SK-N-SH (cell line): ENCODE results near the gene LOC128125822.
"Not testable (repeated sequence)": the region's sequence is repeated elsewhere in the genome, so short reads cannot be mapped to it uniquely, and the experiment has no call there.

ENCODE experiments used
- CTCF ChIA-PET: fragments of 300-600, 350-600 bp; formaldehyde crosslinking; extraction: SDS; loops from one replicate; lab custom pipeline; 2021; lab: Yijun Ruan, JAX
- POLR2A ChIA-PET: fragments of 350-600 bp; sonication (Branson Sonifier 250); formaldehyde crosslinking; extraction: SDS; loops from one replicate; lab custom pipeline; 2020; ENCODE audit warnings: antibody characterized with exemption, inconsistent platforms; lab: Yijun Ruan, JAX
- DNase-seq: peaks from one replicate; pipeline ENCODE4 v3.0.0; 2012
- H2AFZ ChIP-seq: fragments of 200-600 bp; sonication (generic); 2 replicates; pipeline ENCODE4 v1.8.1; 2016; ENCODE audit warnings: antibody characterized with exemption, mild to moderate bottlenecking, low read depth
- H3F3A ChIP-seq: fragments of 200-600 bp; sonication (generic); replicated peaks from 2 replicates; pipeline ENCODE3; 2016; ENCODE audit warnings: antibody characterized with exemption, mild to moderate bottlenecking; ENCODE audit not compliant: insufficient read depth
- H3K27ac ChIP-seq, 2 experiments: fragments of 200-500 bp in 1 of 2; fragments of 200-600 bp in 1 of 2; sonication (Bioruptor generic) in 1 of 2; sonication (generic), shearing (Covaris generic) in 1 of 2; 2 replicates each; pipeline versions ENCODE4 v1.5.1 to v1.6.1; 2014 to 2016; ENCODE audit warnings: low read depth in 2 of 2, inconsistent platforms in 1 of 2, low read length in 1 of 2, mild to moderate bottlenecking in 1 of 2, mixed read lengths in 1 of 2
- H3K27me3 ChIP-seq: fragments of 200-600 bp; sonication (generic), shearing (Covaris generic); 2 replicates; pipeline ENCODE4 v1.6.1; 2016; ENCODE audit warnings: mixed run types; ENCODE audit not compliant: insufficient read depth
- H3K36me3 ChIP-seq, 2 experiments: fragments of 200-500 bp in 1 of 2; fragments of 200-600 bp in 1 of 2; sonication (Bioruptor generic) in 1 of 2; sonication (generic) in 1 of 2; replicated peaks in 1 of 2; 2 replicates each; pipeline versions ENCODE3 to v1.5.1; 2014 to 2016; ENCODE audit warnings: low read length in 1 of 2, mild to moderate bottlenecking in 1 of 2; ENCODE audit not compliant: insufficient read depth in 2 of 2, control insufficient read depth in 1 of 2
- H3K4me1 ChIP-seq, 2 experiments: fragments of 200-500 bp in 1 of 2; fragments of 200-600 bp in 1 of 2; sonication (Bioruptor generic) in 1 of 2; sonication (generic), shearing (Covaris generic) in 1 of 2; 2 replicates each; pipeline versions ENCODE4 v1.5.1 to v1.6.1; 2014 to 2016; ENCODE audit warnings: low read depth in 1 of 2, low read length in 1 of 2, mixed run types in 1 of 2; ENCODE audit not compliant: insufficient read depth in 2 of 2, control insufficient read depth in 1 of 2
- H3K4me2 ChIP-seq: fragments of 200-600 bp; sonication (generic), shearing (Covaris generic); 2 replicates; pipeline ENCODE4 v1.6.1; 2017; ENCODE audit warnings: mixed run types
- H3K4me3 ChIP-seq, 2 experiments: fragments of 200-500 bp in 1 of 2; fragments of 200-600 bp in 1 of 2; sonication (Bioruptor generic) in 1 of 2; sonication (generic), shearing (Covaris generic) in 1 of 2; 2 replicates each; pipeline versions ENCODE4 v1.5.1 to v1.8.1; 2014 to 2016; ENCODE audit warnings: low read depth in 2 of 2, inconsistent platforms in 1 of 2, low read length in 1 of 2, mild to moderate bottlenecking in 1 of 2, mixed read lengths in 1 of 2, moderate library complexity in 1 of 2
- H3K79me2 ChIP-seq: fragments of 200-600 bp; sonication (generic); 2 replicates; pipeline ENCODE4 v1.8.1; 2017; ENCODE audit warnings: mild to moderate bottlenecking; ENCODE audit not compliant: insufficient read depth
- H3K9ac ChIP-seq: fragments of 200-600 bp; sonication (generic); 2 replicates; pipeline ENCODE4 v1.6.1; 2017; ENCODE audit warnings: mixed run types
- H3K9me2 ChIP-seq: fragments of 200-600 bp; sonication (generic); 2 replicates; pipeline ENCODE4 v1.6.1; 2017; ENCODE audit warnings: mixed run types
- H3K9me3 ChIP-seq: fragments of 200-600 bp; sonication (generic); 2 replicates; pipeline ENCODE4 v1.6.1; 2017; ENCODE audit warnings: mixed run types, mild to moderate bottlenecking, moderate library complexity
- H4K20me1 ChIP-seq: fragments of 200-600 bp; sonication (generic); 2 replicates; pipeline ENCODE4 v1.6.1; 2017; ENCODE audit warnings: mild to moderate bottlenecking, mixed run types; ENCODE audit not compliant: insufficient read depth
- CHD2 ChIP-seq: fragments of 150-350 bp; IDR thresholded peaks from 2 replicates; pipeline ENCODE4 v1.6.1; 2018; ENCODE audit warnings: low read length; ENCODE audit not compliant: partially characterized antibody
- EP300 ChIP-seq, 2 experiments: IDR thresholded peaks; 2 replicates each; pipeline versions ENCODE4 v1.4.0 to v1.6.1; 2012; ENCODE audit warnings: borderline replicate concordance in 1 of 2, low read depth in 1 of 2, low read length in 1 of 2
- EZH2phosphoT487 ChIP-seq: fragments of 200-600 bp; sonication (generic); IDR thresholded peaks from 2 replicates; pipeline ENCODE4 v1.6.1; 2017; ENCODE audit warnings: low read depth, mixed run types, mild to moderate bottlenecking, antibody characterized with exemption, moderate library complexity, borderline replicate concordance
- FOXM1 ChIP-seq: IDR thresholded peaks from 2 replicates; pipeline ENCODE4 v1.4.0; 2012; ENCODE audit warnings: low read depth, mild to moderate bottlenecking
- MEF2A ChIP-seq: IDR thresholded peaks from 2 replicates; pipeline ENCODE4 v1.4.0; 2012; ENCODE audit warnings: low read depth, borderline replicate concordance
- NRF1 ChIP-seq: IDR thresholded peaks from 2 replicates; pipeline ENCODE4 v1.6.1; 2012; ENCODE audit warnings: low read depth, mild to moderate bottlenecking, low read length
- RAD21 ChIP-seq: IDR thresholded peaks from 2 replicates; pipeline ENCODE4 v1.6.1; 2012; ENCODE audit warnings: mild to moderate bottlenecking, low read length
- RFX5 ChIP-seq: IDR thresholded peaks from 2 replicates; pipeline ENCODE4 v1.6.1; 2012; ENCODE audit warnings: mild to moderate bottlenecking, improper control_type of control experiment, low read length
- TAF1 ChIP-seq: IDR thresholded peaks from 2 replicates; pipeline ENCODE4 v1.6.1; 2012; ENCODE audit warnings: low read depth, mild to moderate bottlenecking, low read length, moderate library complexity, borderline replicate concordance
- USF1 ChIP-seq: IDR thresholded peaks from 2 replicates; pipeline ENCODE4 v1.4.0; 2012; ENCODE audit warnings: low read depth, borderline replicate concordance
- ZBTB33 ChIP-seq: IDR thresholded peaks from 2 replicates; pipeline ENCODE4 v1.4.0; 2012; ENCODE audit warnings: low read depth, borderline replicate concordance
- WGBS: methylation state at CpG from one replicate; pipeline ENCODE4 v1.1.6; 2017; ENCODE audit warnings: low lambda C conversion rate; 5-methylcytosine and 5-hydroxymethylcytosine counted together
- TF ChIP-seq, protein P1 (sequence below): fragments of 200-600 bp; sonication (generic); IDR thresholded peaks from 2 replicates; pipeline ENCODE4 v1.6.1; 2017; ENCODE audit warnings: antibody characterized with exemption, mild to moderate bottlenecking, moderate library complexity
- TF ChIP-seq, protein P2 (sequence below): fragments of 150-350 bp; IDR thresholded peaks from 2 replicates; pipeline ENCODE4 v1.6.1; 2017; ENCODE audit warnings: antibody characterized with exemption, low read length, low read depth, borderline replicate concordance

The LOC128125822 gene

GRCh38 chr6:63584566-63584965 is 12.3 kb downstream of the LOC128125822 start (continued):
- no peak for TF ChIP-seq CHD2
- TF ChIP-seq ZBTB33 = no peak
- no peak for TF ChIP-seq MEF2A

GRCh38 chr6:63585652-63586051 is 13.4 kb downstream of the LOC128125822 start:
- peaks cover 39% of the 10 kb centered on the region for H3F3A ChIP-seq
- H3K4me3 ChIP-seq, H3K9ac ChIP-seq, H3K9me2 ChIP-seq, H3K79me2 ChIP-seq, H4K20me1 ChIP-seq, H2AFZ ChIP-seq, H3K4me1 ChIP-seq, H3K4me2 ChIP-seq, H3K27ac ChIP-seq, H3K9me3 ChIP-seq, POLR2A ChIA-PET, H3K27me3 ChIP-seq, DNase-seq: not testable (repeated sequence)
- peaks cover 27 to 33% of the 10 kb centered on the region in 2 experiments for H3K36me3 ChIP-seq
- 83% methylated on average over 2 of the region's 2 CpGs for WGBS
- CTCF ChIA-PET = interaction anchor here (3.5 kb wide), 1 partner anchor 12 kb away, joined by 18 read pairs; no protein-coding TSS in a partner anchor

DNA sequence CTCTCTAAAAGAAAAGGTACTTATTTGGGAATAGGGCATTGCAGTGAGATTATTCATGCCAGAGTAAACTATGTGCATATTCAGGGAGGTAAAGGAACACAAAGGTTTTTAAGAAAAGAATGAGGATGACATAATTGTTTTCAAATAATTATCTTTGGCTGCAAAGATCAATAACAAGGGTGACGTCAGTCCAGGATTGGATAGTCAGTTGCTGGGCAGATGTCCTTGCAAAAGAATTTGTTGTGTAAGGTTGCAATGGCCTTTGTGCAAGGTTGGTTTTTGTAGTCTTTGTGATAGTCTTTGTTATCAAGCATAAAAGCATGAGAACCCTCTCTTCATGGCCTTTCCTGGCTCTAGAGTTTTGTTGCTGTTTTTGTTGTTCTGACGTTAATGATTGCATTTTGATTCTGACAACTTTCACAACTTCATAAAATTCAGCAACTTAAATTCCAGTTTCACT is 17.7 kb downstream of the LOC128125822 start:
- Histone ChIP-seq H3K9me3 (no peaks in the 10 kb centered on the region), H3K27me3 (no peaks in the 10 kb centered on the region), H3K9ac (no peak overlapping the region), H3K27ac (no peak overlapping the region), H3F3A (peaks cover 7% of the 10 kb centered on the region), H4K20me1 (no peaks in the 10 kb centered on the region), H3K4me2 (no peak overlapping the region), H3K9me2 (no peaks in the 10 kb centered on the region), H3K79me2 (no peaks in the 10 kb centered on the region), H3K36me3 (no peaks in the 10 kb centered on the region), H2AFZ (no peak overlapping the region), H3K4me3 (no peak overlapping the region), H3K4me1 (no peaks in the 10 kb centered on the region)
- TF ChIP-seq USF1 (no peak), RFX5 (peak; percentile 66; the same call in 1 of the 2 replicates)
- POLR2A ChIA-PET = no interaction called here
- 72% methylated on average over 2 of the region's 2 CpGs for WGBS
- CTCF ChIA-PET = interaction anchor here (1.0 kb wide), 1 partner anchor 9 kb away, joined by 3 read pairs; no protein-coding TSS in a partner anchor
- DNase-seq = no peak

DNA sequence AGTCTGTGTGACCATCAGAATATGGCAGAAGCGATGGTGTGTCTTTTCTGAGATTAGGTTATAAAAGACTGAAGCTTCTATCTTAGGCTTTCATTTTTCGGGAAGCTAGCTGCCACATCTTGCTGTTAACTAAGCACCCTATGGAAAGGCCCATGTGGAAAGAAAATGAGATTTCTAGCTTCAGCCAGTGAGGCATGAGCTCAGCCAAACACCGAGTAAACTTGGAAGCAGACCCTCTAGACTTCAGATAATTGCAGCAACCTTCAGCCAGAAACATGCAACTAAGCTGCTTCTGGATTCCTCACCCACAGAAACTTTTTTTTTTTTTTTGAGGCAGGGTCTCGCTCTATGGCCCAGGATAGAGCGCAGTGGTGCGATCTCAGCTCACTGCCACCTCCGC is 20.6 kb downstream of the LOC128125822 start:
- Histone ChIP-seq H3K4me1 (no peaks in the 10 kb centered on the region), H3K9me2 (no peaks in the 10 kb centered on the region), H3K27me3 (no peaks in the 10 kb centered on the region), H3K4me3 (no peak overlapping the region), H2AFZ (no peak overlapping the region), H3K27ac (no peak overlapping the region), H3F3A (no peaks in the 10 kb centered on the region), H4K20me1 (no peaks in the 10 kb centered on the region), H3K36me3 (no peaks in the 10 kb centered on the region), H3K79me2 (no peaks in the 10 kb centered on the region), H3K9me3 (no peaks in the 10 kb centered on the region), H3K4me2 (no peak overlapping the region), H3K9ac (no peak overlapping the region)
- ChIA-PET POLR2A (no interaction called here), CTCF (no interaction called here)
- 84% methylated on average over 7 of the region's 7 CpGs for WGBS
- DNase-seq = no peak
- TF ChIP-seq RAD21 = no peak
- TF ChIP-seq EZH2phosphoT487 = no peak
- TF ChIP-seq, protein P1, sequence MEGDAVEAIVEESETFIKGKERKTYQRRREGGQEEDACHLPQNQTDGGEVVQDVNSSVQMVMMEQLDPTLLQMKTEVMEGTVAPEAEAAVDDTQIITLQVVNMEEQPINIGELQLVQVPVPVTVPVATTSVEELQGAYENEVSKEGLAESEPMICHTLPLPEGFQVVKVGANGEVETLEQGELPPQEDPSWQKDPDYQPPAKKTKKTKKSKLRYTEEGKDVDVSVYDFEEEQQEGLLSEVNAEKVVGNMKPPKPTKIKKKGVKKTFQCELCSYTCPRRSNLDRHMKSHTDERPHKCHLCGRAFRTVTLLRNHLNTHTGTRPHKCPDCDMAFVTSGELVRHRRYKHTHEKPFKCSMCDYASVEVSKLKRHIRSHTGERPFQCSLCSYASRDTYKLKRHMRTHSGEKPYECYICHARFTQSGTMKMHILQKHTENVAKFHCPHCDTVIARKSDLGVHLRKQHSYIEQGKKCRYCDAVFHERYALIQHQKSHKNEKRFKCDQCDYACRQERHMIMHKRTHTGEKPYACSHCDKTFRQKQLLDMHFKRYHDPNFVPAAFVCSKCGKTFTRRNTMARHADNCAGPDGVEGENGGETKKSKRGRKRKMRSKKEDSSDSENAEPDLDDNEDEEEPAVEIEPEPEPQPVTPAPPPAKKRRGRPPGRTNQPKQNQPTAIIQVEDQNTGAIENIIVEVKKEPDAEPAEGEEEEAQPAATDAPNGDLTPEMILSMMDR = no peak
- TF ChIP-seq NRF1 = no peak
- TF ChIP-seq TAF1 = no peak
- no peak for TF ChIP-seq EP300 (IDR thresholded peaks at IDR 0.05; ENCODE audit: borderline replicate concordance in 1 of 2, low read depth in 1 of 2, low read length in 1 of 2)
- TF ChIP-seq, protein P2, sequence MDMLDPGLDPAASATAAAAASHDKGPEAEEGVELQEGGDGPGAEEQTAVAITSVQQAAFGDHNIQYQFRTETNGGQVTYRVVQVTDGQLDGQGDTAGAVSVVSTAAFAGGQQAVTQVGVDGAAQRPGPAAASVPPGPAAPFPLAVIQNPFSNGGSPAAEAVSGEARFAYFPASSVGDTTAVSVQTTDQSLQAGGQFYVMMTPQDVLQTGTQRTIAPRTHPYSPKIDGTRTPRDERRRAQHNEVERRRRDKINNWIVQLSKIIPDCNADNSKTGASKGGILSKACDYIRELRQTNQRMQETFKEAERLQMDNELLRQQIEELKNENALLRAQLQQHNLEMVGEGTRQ = no peak
- no peak for TF ChIP-seq FOXM1
- TF ChIP-seq CHD2 = no peak
